H9 (cell line): ENCODE data around the gene LZTFL1. TPM values are rescaled to one million over a fixed set of nuclear protein-coding genes. Genes with fewer than 3 reads are reported as not detected.

Experiments used
- DNase-seq: peaks from one replicate; pipeline ENCODE4 v3.0.0-alpha.2; 2017
- H2AFZ ChIP-seq: one replicate; pipeline ENCODE4 v1.6.1; 2013; ENCODE audit warnings: mild to moderate bottlenecking, low read length, control low read depth, moderate library complexity
- H2AK5ac ChIP-seq: 2 replicates; pipeline ENCODE4 v1.6.1; 2013; ENCODE audit warnings: low read length, control low read depth, mixed read lengths; ENCODE audit not compliant: insufficient read length
- H2BK120ac ChIP-seq: one replicate; pipeline ENCODE4 v1.6.1; 2013; ENCODE audit warnings: low read depth, mild to moderate bottlenecking, low read length, control low read depth, inconsistent platforms; ENCODE audit not compliant: poor library complexity, severe bottlenecking
- H2BK12ac ChIP-seq: 2 replicates; pipeline ENCODE4 v1.6.1; 2013; ENCODE audit warnings: low read length, control low read depth, mixed read lengths, low read depth; ENCODE audit not compliant: insufficient read length
- H2BK15ac ChIP-seq: 2 replicates; pipeline ENCODE4 v1.6.1; 2013; ENCODE audit warnings: low read depth, low read length, control low read depth
- H2BK20ac ChIP-seq: one replicate; pipeline ENCODE4 v1.6.1; 2013; ENCODE audit warnings: low read depth, mild to moderate bottlenecking, low read length, control low read depth, inconsistent platforms; ENCODE audit not compliant: poor library complexity, severe bottlenecking
- H2BK5ac ChIP-seq: 2 replicates; pipeline ENCODE4 v1.6.1; 2013; ENCODE audit warnings: low read length, control low read depth, mixed read lengths; ENCODE audit not compliant: insufficient read length
- H3K14ac ChIP-seq: 2 replicates; pipeline ENCODE4 v1.6.1; 2013; ENCODE audit warnings: low read length, control low read depth; ENCODE audit not compliant: insufficient read depth
- H3K18ac ChIP-seq: 2 replicates; pipeline ENCODE4 v1.6.1; 2013; ENCODE audit warnings: low read depth, mild to moderate bottlenecking, mixed read lengths, low read length, control low read depth; ENCODE audit not compliant: insufficient read length
- H3K23ac ChIP-seq: 2 replicates; pipeline ENCODE4 v1.6.1; 2013; ENCODE audit warnings: low read length, control low read depth, mixed read lengths, low read depth; ENCODE audit not compliant: insufficient read length
- H3K23me2 ChIP-seq: 2 replicates; pipeline ENCODE4 v1.6.1; 2013; ENCODE audit warnings: low read depth, mild to moderate bottlenecking, mixed read lengths, low read length, control low read depth; ENCODE audit not compliant: insufficient read length, poor library complexity, severe bottlenecking
- H3K27ac ChIP-seq: 2 replicates; pipeline ENCODE4 v1.5.1; 2013; ENCODE audit warnings: low read length, control low read depth, mixed read lengths, low read depth; ENCODE audit not compliant: insufficient read length
- H3K27me3 ChIP-seq: 2 replicates; pipeline ENCODE4 v1.6.1; 2013; ENCODE audit warnings: low read length, control low read depth, inconsistent platforms; ENCODE audit not compliant: insufficient read depth
- H3K4ac ChIP-seq: 2 replicates; pipeline ENCODE4 v1.6.1; 2013; ENCODE audit warnings: low read depth, mild to moderate bottlenecking, control low read depth, inconsistent platforms, low read length, moderate library complexity
- H3K4me1 ChIP-seq: 2 replicates; pipeline ENCODE4 v1.6.1; 2013; ENCODE audit warnings: low read length, control low read depth, inconsistent platforms; ENCODE audit not compliant: insufficient read depth
- H3K4me2 ChIP-seq: 2 replicates; pipeline ENCODE4 v1.6.1; 2013; ENCODE audit warnings: low read length, control low read depth, mixed read lengths; ENCODE audit not compliant: insufficient read length, insufficient read depth
- H3K56ac ChIP-seq: 2 replicates; pipeline ENCODE4 v1.6.1; 2013; ENCODE audit warnings: low read depth, mild to moderate bottlenecking, mixed read lengths, low read length, control low read depth; ENCODE audit not compliant: insufficient read length
- H3K79me1 ChIP-seq: 2 replicates; pipeline ENCODE4 v1.6.1; 2013; ENCODE audit warnings: low read depth, mild to moderate bottlenecking, moderate library complexity, low read length, control low read depth, inconsistent platforms; ENCODE audit not compliant: insufficient read depth, poor library complexity, severe bottlenecking
- H3K79me2 ChIP-seq: 2 replicates; pipeline ENCODE4 v1.6.1; 2013; ENCODE audit warnings: low read length, control low read depth, inconsistent platforms; ENCODE audit not compliant: insufficient read depth
- H3K9ac ChIP-seq: 2 replicates; pipeline ENCODE4 v1.6.1; 2013; ENCODE audit warnings: low read length, control low read depth, mixed read lengths; ENCODE audit not compliant: insufficient read length; ENCODE audit errors: extremely low read depth
- H3K9me3 ChIP-seq: one replicate; pipeline ENCODE4 v1.6.1; 2013; ENCODE audit warnings: low read depth, low read length, inconsistent platforms; ENCODE audit not compliant: control insufficient read depth
- H3T11ph ChIP-seq: one replicate; pipeline ENCODE4 v1.6.1; 2013; ENCODE audit warnings: mild to moderate bottlenecking, low read length, control low read depth, inconsistent platforms
- H4K20me1 ChIP-seq: one replicate; pipeline ENCODE4 v1.6.1; 2013; ENCODE audit not compliant: control insufficient read depth, insufficient read length, insufficient read depth
- H4K5ac ChIP-seq: 2 replicates; pipeline ENCODE4 v1.6.1; 2013; ENCODE audit warnings: low read depth, mild to moderate bottlenecking, mixed read lengths, low read length, control low read depth; ENCODE audit not compliant: insufficient read length
- H4K8ac ChIP-seq: replicated peaks from 2 replicates; pipeline ENCODE4 v1.6.1; 2013; ENCODE audit warnings: low read length, control low read depth, mixed read lengths, low read depth; ENCODE audit not compliant: insufficient read length
- H4K91ac ChIP-seq: 2 replicates; pipeline ENCODE4 v1.6.1; 2013; ENCODE audit warnings: low read depth, mild to moderate bottlenecking, moderate library complexity, mixed read lengths, low read length, control low read depth; ENCODE audit not compliant: insufficient read length
- H3K27ac Mint-ChIP-seq, 3 experiments: 2 replicates in 2 of 3; 3 replicates in 1 of 3; pipeline ENCODE4 v1.8.0; 2020 to 2021; ENCODE audit warnings: mixed read lengths in 3 of 3, mild to moderate bottlenecking in 1 of 3, moderate library complexity in 1 of 3
- H3K27me3 Mint-ChIP-seq: 2 replicates; pipeline ENCODE4 v1.8.0; 2021; ENCODE audit warnings: low read depth, mild to moderate bottlenecking, moderate library complexity, mixed read lengths
- H3K36me3 Mint-ChIP-seq, 3 experiments: 2 replicates in 2 of 3; 3 replicates in 1 of 3; pipeline ENCODE4 v1.8.0; 2020 to 2021; ENCODE audit warnings: low read depth in 3 of 3, mixed read lengths in 3 of 3; ENCODE audit not compliant: insufficient read depth in 1 of 3
- H3K4me1 Mint-ChIP-seq, 2 experiments: 2 replicates each; pipeline ENCODE4 v1.8.0; 2020; ENCODE audit warnings: mixed read lengths in 2 of 2
- H3K4me3 Mint-ChIP-seq, 2 experiments: 2 replicates in 1 of 2; 3 replicates in 1 of 2; pipeline ENCODE4 v1.8.0; 2020 to 2021; ENCODE audit warnings: mild to moderate bottlenecking in 2 of 2, mixed read lengths in 2 of 2, moderate library complexity in 1 of 2
- H3K9me3 Mint-ChIP-seq, 2 experiments: 2 replicates in 1 of 2; 3 replicates in 1 of 2; pipeline ENCODE4 v1.8.0; 2020; ENCODE audit warnings: mild to moderate bottlenecking in 2 of 2, mixed read lengths in 2 of 2, moderate library complexity in 1 of 2
- WGBS: extraction: QIAGEN DNeasy Blood & Tissue Kit; methylation state at CpG from one replicate; pipeline ENCODE4 v1.1.7; 2013; ENCODE audit warnings: missing lambda C conversion rate, low lambda C conversion rate, mixed read lengths; ENCODE audit not compliant: insufficient read length; ENCODE audit errors: extremely low coverage; 5-methylcytosine and 5-hydroxymethylcytosine counted together
- total RNA-seq: library from RNA; stranded (reverse); gene quantifications from 2 replicates; pipeline ENCODE4 v1.2.1, GENCODE V29; 2021
- TF ChIP-seq, protein P1 (sequence below): fragments of 200-600 bp; sonication (generic); conservative IDR thresholded peaks from 3 replicates; pipeline ENCODE4 v1.8.0; 2021; ENCODE audit warnings: antibody characterized with exemption, mild to moderate bottlenecking

LZTFL1 gene
- total RNA-seq, 1 experiment from 2014 or later = 12.2 TPM

DNA sequence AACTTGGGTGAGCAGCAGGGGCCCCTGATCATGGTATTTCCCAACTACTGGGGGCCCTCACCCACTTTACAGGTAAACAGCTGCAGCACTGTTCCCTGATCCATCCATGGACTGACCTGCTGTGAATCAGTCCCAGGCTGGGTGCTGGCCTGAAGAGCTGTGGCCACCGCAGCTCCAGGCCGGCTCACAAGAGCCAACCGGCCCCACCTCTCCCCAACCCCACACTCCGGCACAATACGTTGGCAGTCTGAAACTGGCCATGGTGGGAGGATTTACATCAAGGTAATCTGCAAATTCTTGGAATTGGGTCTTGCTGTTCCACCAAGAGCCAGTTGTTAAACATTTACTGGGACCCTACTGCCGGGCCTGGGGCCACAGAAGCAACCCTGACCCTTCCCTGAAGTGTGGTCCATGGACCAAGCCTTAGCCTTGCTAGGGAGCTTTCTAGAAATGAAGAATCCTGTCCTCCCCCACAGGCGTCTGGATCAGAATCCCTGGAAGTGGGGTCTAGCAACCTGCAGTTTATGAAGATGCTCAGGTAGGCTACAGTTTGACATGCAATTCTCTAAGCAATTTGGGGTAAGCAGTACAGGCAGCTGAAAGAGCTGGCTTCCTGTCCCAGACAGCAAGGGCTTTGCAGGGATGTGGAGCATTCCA lies 49.3 kb downstream of the LZTFL1 start:
- WGBS = no CpG with 5 or more reads among the region's 7 CpGs
- H3K18ac ChIP-seq = no peak overlapping the region
- H3K14ac ChIP-seq = no peak overlapping the region
- no peak overlapping the region for H3K27ac Mint-ChIP-seq
- H3K4ac ChIP-seq = no peak overlapping the region
- H3K79me1 ChIP-seq = no peaks in the 10 kb centered on the region
- H3K9ac ChIP-seq = no peak overlapping the region
- no peak overlapping the region for H2BK12ac ChIP-seq
- no peaks in the 10 kb centered on the region for H4K20me1 ChIP-seq
- H3K23me2 ChIP-seq = peaks cover 8% of the 10 kb centered on the region
- no peak overlapping the region for H4K5ac ChIP-seq
- H3K4me1 ChIP-seq = no peaks in the 10 kb centered on the region
- TF ChIP-seq, protein P1, sequence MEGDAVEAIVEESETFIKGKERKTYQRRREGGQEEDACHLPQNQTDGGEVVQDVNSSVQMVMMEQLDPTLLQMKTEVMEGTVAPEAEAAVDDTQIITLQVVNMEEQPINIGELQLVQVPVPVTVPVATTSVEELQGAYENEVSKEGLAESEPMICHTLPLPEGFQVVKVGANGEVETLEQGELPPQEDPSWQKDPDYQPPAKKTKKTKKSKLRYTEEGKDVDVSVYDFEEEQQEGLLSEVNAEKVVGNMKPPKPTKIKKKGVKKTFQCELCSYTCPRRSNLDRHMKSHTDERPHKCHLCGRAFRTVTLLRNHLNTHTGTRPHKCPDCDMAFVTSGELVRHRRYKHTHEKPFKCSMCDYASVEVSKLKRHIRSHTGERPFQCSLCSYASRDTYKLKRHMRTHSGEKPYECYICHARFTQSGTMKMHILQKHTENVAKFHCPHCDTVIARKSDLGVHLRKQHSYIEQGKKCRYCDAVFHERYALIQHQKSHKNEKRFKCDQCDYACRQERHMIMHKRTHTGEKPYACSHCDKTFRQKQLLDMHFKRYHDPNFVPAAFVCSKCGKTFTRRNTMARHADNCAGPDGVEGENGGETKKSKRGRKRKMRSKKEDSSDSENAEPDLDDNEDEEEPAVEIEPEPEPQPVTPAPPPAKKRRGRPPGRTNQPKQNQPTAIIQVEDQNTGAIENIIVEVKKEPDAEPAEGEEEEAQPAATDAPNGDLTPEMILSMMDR = no peak
- H3K4me2 ChIP-seq = no peak overlapping the region
- no peak overlapping the region for H3K27ac ChIP-seq
- peaks cover 28% of the 10 kb centered on the region; the same call in 1 of the 2 replicates for H3K27me3 ChIP-seq
- H4K8ac ChIP-seq = no peak overlapping the region
- no peak overlapping the region for H3K56ac ChIP-seq
- H2AFZ ChIP-seq = no peak overlapping the region
- H3K9me3 ChIP-seq = no peaks in the 10 kb centered on the region
- no peak overlapping the region for H2BK15ac ChIP-seq
- no peak overlapping the region for H2BK120ac ChIP-seq
- peaks cover 0 to 17% (median 2%) of the 10 kb centered on the region in 3 experiments; a peak in 4 of 7 replicates for H3K36me3 Mint-ChIP-seq
- H3K4me3 Mint-ChIP-seq = no peak overlapping the region
- H3K9me3 Mint-ChIP-seq = peaks cover 11 to 22% of the 10 kb centered on the region in 2 experiments
- no peak overlapping the region for H2AK5ac ChIP-seq
- H3T11ph ChIP-seq = no peak overlapping the region
- no peak overlapping the region for H3K23ac ChIP-seq
- H3K27me3 Mint-ChIP-seq = peaks cover 69% of the 10 kb centered on the region
- H3K4me1 Mint-ChIP-seq = peaks cover 10 to 14% of the 10 kb centered on the region in 2 experiments
- H4K91ac ChIP-seq = no peak overlapping the region
- H2BK20ac ChIP-seq = no peak overlapping the region
- H2BK5ac ChIP-seq = no peak overlapping the region
- no peaks in the 10 kb centered on the region for H3K79me2 ChIP-seq
- DNase-seq = no peak
